NCI-H128 (cell line): Measurements from ENCODE around the gene PDE6C.

Source experiments
- DNase-seq: peaks from one replicate; lab custom pipeline; 2025; ENCODE audit not compliant: unreplicated experiment; lab: John Stamatoyannopoulos, UW

The PDE6C gene

GRCh38 chr10:93612311-93612710 is at the start of gene PDE6C:
PDE6C (plus strand) TSS chr10:93612537; CDS start chr10:93612726, 189 bp downstream.
- no peak for DNase-seq

GRCh38 chr10:93565446-93565845 is 46.9 kb upstream of the PDE6C start:
- no peak for DNase-seq

- DNase-seq: no peak
Measured at GRCh38 chr10:93566435-93567276, 45.7 kb upstream of the PDE6C start, which contains the start of gene FFAR4. FFAR4 (plus strand) TSS chr10:93566665; CDS start chr10:93566721, 56 bp downstream.

GRCh38 chr10:93567277-93568104 is 44.8 kb upstream of the PDE6C start:
- no peak for DNase-seq

GRCh38 chr10:93568105-93568390 is 44.3 kb upstream of the PDE6C start:
- DNase-seq: no peak

- no peak for DNase-seq
Measured at GRCh38 chr10:93570383-93570782, 42.0 kb upstream of the PDE6C start.

GRCh38 chr10:93572606-93573005 is 39.7 kb upstream of the PDE6C start:
- no peak for DNase-seq

GRCh38 chr10:93573051-93573909 is 39.1 kb upstream of the PDE6C start:
- no peak for DNase-seq

GRCh38 chr10:93573924-93574323 is 38.4 kb upstream of the PDE6C start:
- DNase-seq: no peak

- no peak for DNase-seq
Measured at GRCh38 chr10:93576888-93577287, 35.4 kb upstream of the PDE6C start.

- DNase-seq: no peak
Measured at GRCh38 chr10:93577565-93577964, 34.8 kb upstream of the PDE6C start.

GRCh38 chr10:93579089-93579488 is 33.2 kb upstream of the PDE6C start:
- no peak for DNase-seq

GRCh38 chr10:93579985-93580711 is 32.2 kb upstream of the PDE6C start:
- DNase-seq: no peak

- no peak for DNase-seq
Measured at GRCh38 chr10:93580828-93581227, 31.5 kb upstream of the PDE6C start.

GRCh38 chr10:93584445-93584844 is 27.9 kb upstream of the PDE6C start:
- no peak for DNase-seq

- no peak for DNase-seq
Measured at GRCh38 chr10:93589648-93590562, 22.4 kb upstream of the PDE6C start.

GRCh38 chr10:93590638-93591037 is 21.7 kb upstream of the PDE6C start:
- no peak for DNase-seq

- DNase-seq: no peak
Measured at GRCh38 chr10:93591065-93591808, 21.1 kb upstream of the PDE6C start.

GRCh38 chr10:93593254-93593653 is 19.1 kb upstream of the PDE6C start:
- DNase-seq: no peak
